Activated CD4-positive, alpha-beta T cell treated with anti-CD3 and anti-CD28 coated beads for 36 hours (primary cell): ENCODE results near the gene TMEM184B. TPM values are rescaled to one million over a fixed set of nuclear protein-coding genes. Genes with fewer than 3 reads are reported as not detected.
A peak's percentile ranks its signal among the peaks of the same experiment; 100 is the strongest.

Experiments
- ATAC-seq: fragments of 200-7000 bp; cut with Tn5 transposase; one replicate; pipeline ENCODE4 v1.10.0; 2021; ENCODE audit warnings: mild to moderate bottlenecking, moderate library complexity
- CTCF ChIA-PET: fragments of 350-600 bp; sonication (Branson Sonifier 250); formaldehyde crosslinking; loops from one replicate; lab custom pipeline; 2021; ENCODE audit warnings: antibody characterized with exemption; lab: Charles Lee
- POLR2A ChIA-PET: fragments of 350-600 bp; sonication (Branson Sonifier 250); formaldehyde crosslinking; loops from one replicate; lab custom pipeline; 2021; ENCODE audit warnings: antibody characterized with exemption, inconsistent platforms; lab: Charles Lee
- DNase-seq: peaks from one replicate; pipeline ENCODE4 v3.0.0-alpha.2; 2020
- H3K27ac Mint-ChIP-seq: one replicate; pipeline ENCODE4 v1.8.0; 2021; ENCODE audit warnings: mixed read lengths
- H3K27me3 Mint-ChIP-seq: one replicate; pipeline ENCODE4 v1.8.0; 2021; ENCODE audit warnings: mixed read lengths
- H3K36me3 Mint-ChIP-seq: one replicate; pipeline ENCODE4 v1.8.0; 2021; ENCODE audit warnings: low read depth, mixed read lengths
- H3K4me1 Mint-ChIP-seq: one replicate; pipeline ENCODE4 v1.8.0; 2021; ENCODE audit warnings: mixed read lengths
- H3K4me3 Mint-ChIP-seq: one replicate; pipeline ENCODE4 v1.8.0; 2021; ENCODE audit warnings: mild to moderate bottlenecking, moderate library complexity, mixed read lengths
- H3K9me3 Mint-ChIP-seq: one replicate; pipeline ENCODE4 v1.8.0; 2021; ENCODE audit warnings: low read depth, mixed read lengths
- intact Hi-C, 2 experiments: fragments of 100-400 bp; cut with DNase I in 1 of 2; cut with micrococcal nuclease in 1 of 2; formaldehyde crosslinking; loops; one replicate each; pipeline versions ENCODE4 v1.14.2 to v1.15.1; 2022 to 2024; cut with DNase I, micrococcal nuclease
- total RNA-seq, 2 experiments: library from RNA; stranded (reverse); gene quantifications; one replicate each; pipeline ENCODE4 v1.2.3, GENCODE V29; 2021

The TMEM184B gene
- total RNA-seq, 2 experiments from 2014 or later: 16.0 to 19.8 TPM

- Mint-ChIP-seq H3K4me3 (peak overlapping the region; percentile 81), H3K27me3 (no peaks in the 10 kb centered on the region), H3K4me1 (peaks cover 30% of the 10 kb centered on the region), H3K36me3 (no peaks in the 10 kb centered on the region), H3K9me3 (no peaks in the 10 kb centered on the region), H3K27ac (peak overlapping the region; percentile 70)
- CTCF ChIA-PET: interaction anchor here (0.5 to 1.6 kb wide), 3 partner anchors 8 to 150 kb away, joined by 3 to 6 read pairs (median 4); no protein-coding TSS in a partner anchor
- intact Hi-C loops: loop anchor here (1.0 to 10.0 kb wide), 8 partner anchors 12 to 952 kb away; partner anchors contain the start of genes CBX7 (in 1 of the 2), CBY1 (in 1 of the 2), FAM227A (in 1 of the 2) and PICK1 (in 1 of the 2)
- POLR2A ChIA-PET: interaction anchor here (0.6 to 1.8 kb wide), 2 partner anchors 21 to 116 kb away, joined by 7 to 10 read pairs; partner anchors contain the start of gene PLA2G6
- DNase-seq (peak; percentile 78), ATAC-seq (peak; percentile 40)
Observed at GRCh38 chr22:38202437-38203089, 70.2 kb downstream of the TMEM184B start.

- ChIA-PET CTCF (interaction anchor here (0.6 to 1.6 kb wide), 3 partner anchors 23 to 542 kb away, joined by 3 to 6 read pairs (median 3); no protein-coding TSS in a partner anchor), POLR2A (interaction anchor here (0.6 to 1.8 kb wide), 2 partner anchors 20 to 116 kb away, joined by 7 to 10 read pairs; partner anchors contain the start of gene PLA2G6)
- peaks cover 30% of the 10 kb centered on the region for H3K4me1 Mint-ChIP-seq
- DNase-seq (peak; percentile 97), ATAC-seq (peak; percentile 72)
- H3K27me3 Mint-ChIP-seq: no peaks in the 10 kb centered on the region
- H3K4me3 Mint-ChIP-seq: peak within 1 kb of the TSS; percentile 82
- H3K27ac Mint-ChIP-seq: peak within 1 kb of the TSS; percentile 86
- intact Hi-C loops: loop anchor here (1.0 to 10.0 kb wide), 14 partner anchors 12 to 953 kb away; partner anchors contain the start of genes PICK1 (in 2 of the 2), ANKRD54 (in 1 of the 2), CBX7 (in 1 of the 2) and CBY1 (in 1 of the 2)
- no peaks in the 10 kb centered on the region for H3K36me3 Mint-ChIP-seq
- no peaks in the 10 kb centered on the region for H3K9me3 Mint-ChIP-seq
Observed at GRCh38 chr22:38201711-38202436, 70.9 kb downstream of the TMEM184B start, which contains the start of gene MAFF. TSS of gene MAFF (plus strand) at chr22:38201994. CDS start at chr22:38213854, 11,860 bp downstream.

GRCh38 chr22:38201371-38201710, 71.5 kb downstream of the TMEM184B start:
- peak overlapping the region; percentile 82 for H3K4me3 Mint-ChIP-seq
- peak overlapping the region; percentile 86 for H3K27ac Mint-ChIP-seq
- ATAC-seq: no peak
- H3K9me3 Mint-ChIP-seq: no peaks in the 10 kb centered on the region
- H3K36me3 Mint-ChIP-seq: no peaks in the 10 kb centered on the region
- H3K27me3 Mint-ChIP-seq: no peaks in the 10 kb centered on the region
- ChIA-PET POLR2A (interaction anchor here (1.0 to 1.8 kb wide), 2 partner anchors 9 to 20 kb away, joined by 3 to 10 read pairs; partner anchors contain the start of gene PLA2G6), CTCF (interaction anchor here (0.6 to 1.6 kb wide), 4 partner anchors 22 to 574 kb away, joined by 3 to 6 read pairs (median 3); no protein-coding TSS in a partner anchor)
- no peak for DNase-seq
- intact Hi-C loops: loop anchor here (1.0 to 10.0 kb wide), 11 partner anchors 20 to 953 kb away; partner anchors contain the start of genes ANKRD54 (in 1 of the 2), CBX7 (in 1 of the 2), CSNK1E (in 1 of the 2) and DDX17 (in 1 of the 2)
- peaks cover 30% of the 10 kb centered on the region for H3K4me1 Mint-ChIP-seq

GRCh38 chr22:38199826-38200559, 72.8 kb downstream of the TMEM184B start:
- no peaks in the 10 kb centered on the region for H3K9me3 Mint-ChIP-seq
- no peak overlapping the region for H3K4me3 Mint-ChIP-seq
- POLR2A ChIA-PET: interaction anchor here (1.0 kb wide), 1 partner anchor 7 kb away, joined by 3 read pairs; no protein-coding TSS in a partner anchor
- H3K36me3 Mint-ChIP-seq: no peaks in the 10 kb centered on the region
- H3K27me3 Mint-ChIP-seq: no peaks in the 10 kb centered on the region
- intact Hi-C loops: loop anchor here (2.0 to 10.0 kb wide), 5 partner anchors 72 to 955 kb away; partner anchors contain the start of genes CBX7 (in 1 of the 2), DDX17 (in 1 of the 2) and TMEM184B (in 1 of the 2)
- CTCF ChIA-PET: no interaction called here
- H3K27ac Mint-ChIP-seq: no peak overlapping the region
- DNase-seq (no peak), ATAC-seq (no peak)
- peaks cover 30% of the 10 kb centered on the region for H3K4me1 Mint-ChIP-seq

GRCh38 chr22:38196791-38197419, 75.9 kb downstream of the TMEM184B start:
- no peaks in the 10 kb centered on the region for H3K36me3 Mint-ChIP-seq
- intact Hi-C loops: no loop called here
- no peak overlapping the region for H3K27ac Mint-ChIP-seq
- ATAC-seq (no peak), DNase-seq (no peak)
- POLR2A ChIA-PET: interaction anchor here (0.6 kb wide), 1 partner anchor 1294 kb away, joined by 4 read pairs; no protein-coding TSS in a partner anchor
- H3K4me1 Mint-ChIP-seq: peaks cover 16% of the 10 kb centered on the region
- CTCF ChIA-PET: no interaction called here
- peaks cover 2% of the 10 kb centered on the region for H3K27me3 Mint-ChIP-seq
- no peak overlapping the region for H3K4me3 Mint-ChIP-seq
- H3K9me3 Mint-ChIP-seq: no peaks in the 10 kb centered on the region

GRCh38 chr22:38193580-38193979, 79.2 kb downstream of the TMEM184B start:
- no peak for ATAC-seq
- H3K27ac Mint-ChIP-seq: no peak overlapping the region
- ChIA-PET POLR2A (interaction anchor here (0.8 kb wide), 1 partner anchor 12 kb away, joined by 3 read pairs; the partner anchor contains the start of gene PLA2G6), CTCF (interaction anchor here (1.6 kb wide), 1 partner anchor 10 kb away, joined by 4 read pairs; no protein-coding TSS in a partner anchor)
- peaks cover 2% of the 10 kb centered on the region for H3K27me3 Mint-ChIP-seq
- no peaks in the 10 kb centered on the region for H3K9me3 Mint-ChIP-seq
- no peaks in the 10 kb centered on the region for H3K36me3 Mint-ChIP-seq
- H3K4me3 Mint-ChIP-seq: no peak overlapping the region
- H3K4me1 Mint-ChIP-seq: peaks cover 4% of the 10 kb centered on the region
- intact Hi-C loops: no loop called here
- DNase-seq: no peak

- H3K36me3 Mint-ChIP-seq: no peaks in the 10 kb centered on the region
- no peak for DNase-seq
- ChIA-PET CTCF (no interaction called here), POLR2A (interaction anchor here (0.6 to 1.0 kb wide), 2 partner anchors 8 to 19 kb away, joined by 3 read pairs; no protein-coding TSS in a partner anchor)
- H3K27ac Mint-ChIP-seq: no peak overlapping the region
- no peaks in the 10 kb centered on the region for H3K9me3 Mint-ChIP-seq
- H3K4me1 Mint-ChIP-seq: peaks cover 4% of the 10 kb centered on the region
- no peak overlapping the region for H3K4me3 Mint-ChIP-seq
- H3K27me3 Mint-ChIP-seq: peaks cover 2% of the 10 kb centered on the region
- intact Hi-C loops: no loop called here
- no peak for ATAC-seq
Observed at GRCh38 chr22:38192475-38192863, 80.3 kb downstream of the TMEM184B start.

- intact Hi-C loops: no loop called here
- Mint-ChIP-seq H3K4me3 (no peak overlapping the region), H3K9me3 (no peaks in the 10 kb centered on the region), H3K4me1 (peaks cover 4% of the 10 kb centered on the region), H3K27me3 (peaks cover 2% of the 10 kb centered on the region), H3K36me3 (no peaks in the 10 kb centered on the region), H3K27ac (no peak overlapping the region)
- ChIA-PET CTCF (no interaction called here), POLR2A (interaction anchor here (1.0 kb wide), 1 partner anchor 9 kb away, joined by 3 read pairs; no protein-coding TSS in a partner anchor)
- ATAC-seq: no peak
- no peak for DNase-seq
Observed at GRCh38 chr22:38191731-38192474, 80.9 kb downstream of the TMEM184B start.

GRCh38 chr22:38191055-38191454, 81.8 kb downstream of the TMEM184B start:
- Mint-ChIP-seq H3K36me3 (no peaks in the 10 kb centered on the region), H3K27me3 (peaks cover 2% of the 10 kb centered on the region), H3K4me1 (peaks cover 4% of the 10 kb centered on the region), H3K4me3 (no peak overlapping the region), H3K27ac (no peak overlapping the region), H3K9me3 (no peaks in the 10 kb centered on the region)
- DNase-seq (no peak), ATAC-seq (no peak)
- POLR2A ChIA-PET: no interaction called here
- CTCF ChIA-PET: interaction anchor here (0.6 kb wide), 1 partner anchor 995 kb away, joined by 3 read pairs; no protein-coding TSS in a partner anchor
- intact Hi-C loops: no loop called here
